Activated CD4-positive, CD25-positive, alpha-beta regulatory T cell treated with anti-CD3 and anti-CD28 coated beads, Interleukin-2, amount 50 U/mL, for 16 hours (primary cell): ENCODE data around the gene IMPG2.

Source experiments
- DNase-seq: peaks from one replicate; pipeline ENCODE4 v3.0.0-alpha.2; 2020; ENCODE audit warnings: low read depth, low spot score

The IMPG2 gene

GRCh38 chr3:101240719-101241399, 79.5 kb downstream of the IMPG2 start:
- DNase-seq: no peak

- DNase-seq: no peak
Measured at GRCh38 chr3:101235048-101235447, 85.3 kb downstream of the IMPG2 start.

- no peak for DNase-seq
Measured at GRCh38 chr3:101230618-101231017, 89.8 kb downstream of the IMPG2 start.

GRCh38 chr3:101229681-101230080, 90.7 kb downstream of the IMPG2 start:
- DNase-seq: no peak

- no peak for DNase-seq
Measured at GRCh38 chr3:101228441-101228840, 91.9 kb downstream of the IMPG2 start.

GRCh38 chr3:101224739-101225138, 95.6 kb downstream of the IMPG2 start:
- no peak for DNase-seq

DNA sequence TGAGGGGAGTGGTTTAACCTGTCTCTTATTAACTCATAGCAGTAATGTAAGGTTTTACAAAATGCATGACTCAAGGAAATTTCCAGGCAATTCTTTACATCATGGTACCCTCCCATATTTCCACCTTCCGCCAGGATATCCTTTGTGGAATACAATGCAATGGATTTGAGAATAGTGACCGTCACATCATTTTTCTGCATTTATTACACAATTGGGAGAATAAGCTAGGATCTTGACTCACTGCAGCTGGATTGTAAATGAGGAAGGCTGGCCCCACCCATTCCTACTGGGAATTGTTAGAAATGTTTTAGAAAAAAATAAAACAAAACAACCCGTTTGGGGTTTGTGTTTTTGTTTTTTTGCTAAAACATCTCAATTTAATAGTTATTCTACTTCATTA, 97.4 kb downstream of the IMPG2 start:
- no peak for DNase-seq

DNA sequence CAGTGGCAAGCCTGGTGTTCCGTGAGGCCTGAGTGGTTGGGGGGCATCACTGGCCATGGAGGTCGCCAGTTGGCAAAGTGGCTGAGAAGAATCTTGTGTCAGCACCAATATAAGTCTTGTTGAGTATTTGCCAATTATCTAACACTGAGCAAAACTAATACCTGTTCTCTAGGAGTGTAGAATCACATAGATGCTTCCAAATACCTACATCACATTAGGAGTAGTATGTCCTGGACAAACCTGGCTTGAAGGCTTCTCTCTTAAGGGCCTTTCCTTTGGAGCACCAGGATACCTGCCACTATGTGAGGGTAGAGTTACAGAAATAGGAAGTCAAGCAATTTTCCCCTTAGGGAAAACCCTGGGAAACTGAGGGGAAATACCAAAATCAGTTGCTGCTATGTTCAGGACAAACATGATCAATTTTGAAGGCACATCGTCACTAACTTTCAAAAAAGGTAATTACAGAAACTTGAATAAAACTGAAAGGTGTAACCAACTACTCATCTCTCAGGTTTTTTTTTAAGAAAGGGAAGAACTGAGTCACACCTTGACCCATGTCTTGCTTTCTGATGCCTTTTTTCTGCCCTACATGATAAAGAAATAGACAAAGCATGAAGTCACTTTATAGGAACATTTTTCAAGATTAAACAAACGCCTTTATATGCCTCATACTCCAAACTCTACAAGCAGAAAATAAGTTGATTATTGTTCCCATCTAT, 100.4 kb downstream of the IMPG2 start:
- no peak for DNase-seq

GRCh38 chr3:101217472-101218245, 102.7 kb downstream of the IMPG2 start:
- DNase-seq: no peak

- DNase-seq: no peak
Measured at GRCh38 chr3:101216710-101217465, 103.5 kb downstream of the IMPG2 start.

- DNase-seq: no peak
Measured at GRCh38 chr3:101212730-101213129, 107.6 kb downstream of the IMPG2 start.

DNA sequence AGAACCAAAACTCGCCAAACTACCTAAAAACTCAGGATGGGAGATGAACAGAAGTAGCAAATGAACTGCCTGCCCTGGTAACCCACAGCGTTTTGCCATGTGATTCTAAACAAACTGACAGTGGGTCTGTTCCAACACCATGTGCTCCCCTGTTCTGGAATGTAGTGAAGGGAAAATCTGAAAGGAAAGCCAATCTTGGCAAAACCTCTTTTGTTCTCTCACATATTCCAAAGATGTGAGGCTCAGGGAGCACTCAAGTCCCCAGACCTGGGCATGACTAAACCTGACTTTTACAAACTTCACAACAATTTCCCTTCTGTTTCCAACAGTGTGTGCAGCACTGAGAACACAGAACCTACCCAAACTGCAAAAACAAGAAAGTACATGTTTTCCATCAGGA, 116.1 kb downstream of the IMPG2 start:
- no peak for DNase-seq

DNA sequence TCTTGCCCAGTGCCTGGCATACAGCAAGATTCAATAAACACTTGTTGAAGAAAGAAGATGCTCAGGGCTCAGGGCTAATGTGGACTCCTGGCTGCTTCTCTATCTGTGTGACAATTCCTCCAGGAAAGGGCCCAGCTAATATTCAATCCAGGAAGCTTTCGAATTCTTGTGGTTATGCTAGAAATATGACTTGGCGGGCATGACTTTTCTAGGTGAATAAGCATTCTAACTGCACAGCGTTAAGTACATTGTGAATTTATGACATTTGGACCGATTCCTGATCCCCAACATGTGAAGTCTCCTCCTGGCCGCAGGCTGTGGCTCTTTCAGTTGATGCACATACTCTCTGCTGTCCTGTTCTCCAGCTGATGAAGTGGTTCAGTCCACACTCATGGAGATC, 117.0 kb downstream of the IMPG2 start:
- no peak for DNase-seq

DNA sequence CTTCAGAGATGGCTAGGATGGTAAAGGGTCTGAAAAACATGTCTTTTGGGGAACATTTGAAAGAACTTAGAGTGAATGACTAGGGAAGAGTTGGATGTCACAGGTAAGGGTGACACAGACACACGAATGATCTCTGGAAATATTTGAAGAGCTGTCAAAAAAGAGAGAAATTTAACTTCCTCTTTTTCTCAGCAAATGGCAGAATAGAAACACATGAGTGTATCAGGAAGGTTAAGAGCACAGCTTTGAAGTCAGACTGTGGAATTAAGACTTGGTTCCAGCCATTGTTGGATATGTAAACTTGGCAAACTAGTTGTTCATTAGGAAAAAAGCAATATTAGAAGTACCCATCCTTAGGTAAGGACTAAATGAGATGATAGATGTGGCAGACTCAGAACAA, 117.7 kb downstream of the IMPG2 start:
- no peak for DNase-seq

- DNase-seq: no peak
Measured at GRCh38 chr3:101200461-101200860, 119.9 kb downstream of the IMPG2 start.

- no peak for DNase-seq
Measured at GRCh38 chr3:101195951-101196713, 124.2 kb downstream of the IMPG2 start.

- DNase-seq: no peak
Measured at GRCh38 chr3:101194392-101194791, 126.0 kb downstream of the IMPG2 start.

- DNase-seq: no peak
Measured at GRCh38 chr3:101193957-101194356, 126.4 kb downstream of the IMPG2 start.

DNA sequence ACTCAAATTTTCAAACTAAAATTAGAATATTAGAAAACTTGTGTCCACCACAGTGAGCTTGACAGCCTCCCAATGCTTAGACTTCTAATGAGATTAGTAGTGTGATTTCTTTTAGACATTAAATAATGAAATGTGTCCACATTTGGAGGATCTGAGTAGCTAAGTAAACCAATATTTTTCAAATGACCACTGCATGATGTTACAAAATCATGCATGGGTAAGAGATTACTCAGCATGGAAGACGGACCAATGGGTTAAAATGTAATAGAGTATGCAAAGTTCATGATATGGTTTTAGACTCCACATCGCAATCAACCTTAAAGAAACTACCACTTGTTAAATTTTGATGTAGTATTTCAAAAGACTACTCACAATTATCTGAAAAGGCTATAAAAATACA, 130.6 kb downstream of the IMPG2 start:
- DNase-seq: no peak

GRCh38 chr3:101189176-101189575, 131.2 kb downstream of the IMPG2 start:
- no peak for DNase-seq

- DNase-seq: no peak
Measured at GRCh38 chr3:101185341-101185740, 135.0 kb downstream of the IMPG2 start.
